ENCODE data around the gene UNC5A. TPM values are rescaled to one million over a fixed set of nuclear protein-coding genes. Genes with fewer than 3 reads are reported as not detected.

The UNC5A gene
- not detected for total RNA-seq
- long read RNA-seq, result 0 reads

DNA sequence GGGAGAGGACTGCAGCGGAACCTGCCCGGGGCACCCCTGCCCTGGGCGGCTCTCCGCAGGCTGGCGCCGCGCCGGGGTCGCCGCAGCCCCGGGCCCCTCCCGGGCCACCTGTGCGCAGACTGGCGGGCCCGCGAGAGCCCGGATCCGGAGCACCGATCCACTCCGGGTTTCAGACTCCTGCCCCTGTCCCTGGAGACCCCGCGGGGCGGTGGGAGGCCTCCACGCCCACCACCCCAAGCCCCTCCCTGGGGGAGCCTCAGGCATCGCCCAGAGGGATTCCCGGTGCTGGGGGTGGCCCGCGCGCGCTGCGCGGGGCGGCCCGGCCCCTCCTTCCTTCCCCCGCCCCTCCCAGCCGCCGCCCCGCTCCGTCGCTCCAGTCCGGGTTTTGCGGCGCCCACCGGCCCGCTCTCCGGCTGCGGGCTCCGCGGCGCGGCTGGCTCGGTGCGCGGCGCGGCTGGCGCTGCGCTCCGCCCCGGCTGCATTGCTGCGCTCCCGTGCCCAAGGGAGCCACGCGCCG, at the start of gene UNC5A:
UNC5A (plus strand) TSS at position 479 of the 517 bp plus-strand sequence. CDS start 192 bp downstream, outside the sequence.
- no CpG with 5 or more reads among the region's 65 CpGs for WGBS (ENCODE audit: insufficient coverage, low coverage, low lambda C conversion rate, missing lambda C conversion rate)

GRCh38 chr5:176761755-176762154, 48.6 kb upstream of the UNC5A start:
- no peak for TF ChIP-seq CTCF (IDR thresholded peaks at IDR 0.05)
- TF ChIP-seq POLR2A (IDR thresholded peaks at IDR 0.05), result no peak
- H3K36me3 ChIP-seq, result no peaks in the 10 kb centered on the region
- DNase-seq (no peak), ATAC-seq (no peak)
- peaks cover 0 to 2% (median 0%) of the 10 kb centered on the region in 4 donors for H3K9me3 ChIP-seq
- intact Hi-C loops (cut with DNase I), result no loop called here
- no peaks in the 10 kb centered on the region for H3K4me1 ChIP-seq
- no peaks in the 10 kb centered on the region for H3K27me3 ChIP-seq
- WGBS (ENCODE audit: insufficient coverage, low coverage, low lambda C conversion rate, missing lambda C conversion rate), result 57% methylated on average over 1 of the region's 2 CpGs
- no peak overlapping the region for H3K27ac ChIP-seq
- H3K4me3 ChIP-seq, result no peak overlapping the region

More for the DNA sequence above, at the start of gene UNC5A:
- H3K4me3 ChIP-seq, result peak within 1 kb of the TSS in 1 of 3 donors; percentile 21
- no peak within 1 kb of the TSS for H3K27ac ChIP-seq
- peaks cover 0 to 16% of the 10 kb centered on the region in 2 donors for H3K27me3 ChIP-seq
- H3K9me3 ChIP-seq, result no peaks in the 10 kb centered on the region
- intact Hi-C loops (cut with DNase I), result no loop called here
- no peak for TF ChIP-seq CTCF (IDR thresholded peaks at IDR 0.05)
- TF ChIP-seq POLR2A (IDR thresholded peaks at IDR 0.05), result no peak
- H3K36me3 ChIP-seq, result no peaks in the 10 kb centered on the region
- DNase-seq (no peak), ATAC-seq (peak in 1 of 4 donors; percentile 21)
- H3K4me1 ChIP-seq, result peaks cover 0 to 11% (median 0%) of the 10 kb centered on the region in 4 donors

GRCh38 chr5:176762489-176762888, 47.9 kb upstream of the UNC5A start:
- H3K4me1 ChIP-seq, result no peaks in the 10 kb centered on the region
- DNase-seq, result peak in 1 of 3 donors; percentile 7
- WGBS (ENCODE audit: insufficient coverage, low coverage, low lambda C conversion rate, missing lambda C conversion rate), result 36% methylated on average over 9 of the region's 9 CpGs

GRCh38 chr5:176765687-176766086, 44.7 kb upstream of the UNC5A start:
- Histone ChIP-seq H3K27ac (no peak overlapping the region), H3K36me3 (no peaks in the 10 kb centered on the region), H3K4me1 (no peaks in the 10 kb centered on the region), H3K4me3 (no peak overlapping the region), H3K27me3 (no peaks in the 10 kb centered on the region), H3K9me3 (peaks cover 0 to 2% (median 0%) of the 10 kb centered on the region in 4 donors)
- ATAC-seq, result no peak
- 73% methylated on average over 1 of the region's 1 CpG for WGBS (ENCODE audit: insufficient coverage, low coverage, low lambda C conversion rate, missing lambda C conversion rate)
- intact Hi-C loops (cut with DNase I), result no loop called here
- DNase-seq, result no peak
- TF ChIP-seq POLR2A (IDR thresholded peaks at IDR 0.05) (no peak), CTCF (IDR thresholded peaks at IDR 0.05) (no peak)

More at GRCh38 chr5:176762489-176762888, 47.9 kb upstream of the UNC5A start:
- intact Hi-C loops (cut with DNase I), result no loop called here
- no peaks in the 10 kb centered on the region for H3K27me3 ChIP-seq
- no peak overlapping the region for H3K4me3 ChIP-seq
- no peak for TF ChIP-seq POLR2A (IDR thresholded peaks at IDR 0.05)
- no peak for TF ChIP-seq CTCF (IDR thresholded peaks at IDR 0.05)
- peaks cover 0 to 2% (median 0%) of the 10 kb centered on the region in 4 donors for H3K9me3 ChIP-seq
- no peak for ATAC-seq
- H3K36me3 ChIP-seq, result no peaks in the 10 kb centered on the region
- no peak overlapping the region for H3K27ac ChIP-seq
